Measurements from ENCODE around the gene ASCL1.
A peak's percentile ranks its signal among the peaks of the same experiment; 100 is the strongest.

ASCL1 gene

DNA sequence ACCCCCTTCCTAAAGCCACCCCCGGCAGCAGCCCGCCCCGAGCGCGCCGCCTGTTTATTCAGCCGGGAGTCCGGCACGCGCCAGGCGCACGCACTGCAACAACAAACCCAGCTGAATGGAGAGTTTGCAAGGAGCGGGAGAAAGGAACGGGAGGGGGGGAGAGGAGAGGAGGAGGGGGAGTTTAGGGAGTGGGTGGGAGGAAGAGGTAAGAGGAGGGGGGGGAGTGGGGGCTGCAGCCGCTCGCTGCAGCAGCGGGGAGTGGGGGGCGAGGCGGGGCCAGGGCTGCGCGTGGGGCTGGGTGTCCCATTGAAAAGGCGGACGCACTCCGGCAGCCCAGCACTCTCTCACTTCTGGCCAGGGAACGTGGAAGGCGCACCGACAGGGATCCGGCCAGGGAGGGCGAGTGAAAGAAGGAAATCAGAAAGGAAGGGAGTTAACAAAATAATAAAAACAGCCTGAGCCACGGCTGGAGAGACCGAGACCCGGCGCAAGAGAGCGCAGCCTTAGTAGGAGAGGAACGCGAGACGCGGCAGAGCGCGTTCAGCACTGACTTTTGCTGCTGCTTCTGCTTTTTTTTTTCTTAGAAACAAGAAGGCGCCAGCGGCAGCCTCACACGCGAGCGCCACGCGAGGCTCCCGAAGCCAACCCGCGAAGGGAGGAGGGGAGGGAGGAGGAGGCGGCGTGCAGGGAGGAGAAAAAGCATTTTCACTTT lies at the start of gene ASCL1:
Gene ASCL1, plus strand, starts transcription at position 336 of the 712 bp plus-strand sequence. CDS start 571 bp downstream, outside the sequence.
- DNase-seq = no peak

DNA sequence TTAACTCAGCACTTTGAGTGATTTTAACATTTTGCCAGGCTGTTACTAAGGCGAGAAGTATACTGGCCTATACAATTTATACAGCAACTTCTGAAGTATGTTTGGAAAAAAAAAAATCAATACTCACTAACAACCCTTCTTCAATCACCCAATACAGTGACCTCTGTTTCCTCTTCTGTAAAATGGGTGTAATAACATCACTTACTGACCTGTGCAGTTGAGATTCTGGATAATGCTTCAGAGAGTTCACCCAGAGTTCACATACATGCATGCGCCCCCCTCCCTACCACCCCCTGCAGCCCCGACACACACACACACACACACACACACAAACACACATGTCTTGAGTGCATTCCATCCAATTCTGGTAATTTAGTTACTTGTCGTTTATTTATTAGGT lies 49.6 kb upstream of the ASCL1 start:
- no peak for DNase-seq

DNA sequence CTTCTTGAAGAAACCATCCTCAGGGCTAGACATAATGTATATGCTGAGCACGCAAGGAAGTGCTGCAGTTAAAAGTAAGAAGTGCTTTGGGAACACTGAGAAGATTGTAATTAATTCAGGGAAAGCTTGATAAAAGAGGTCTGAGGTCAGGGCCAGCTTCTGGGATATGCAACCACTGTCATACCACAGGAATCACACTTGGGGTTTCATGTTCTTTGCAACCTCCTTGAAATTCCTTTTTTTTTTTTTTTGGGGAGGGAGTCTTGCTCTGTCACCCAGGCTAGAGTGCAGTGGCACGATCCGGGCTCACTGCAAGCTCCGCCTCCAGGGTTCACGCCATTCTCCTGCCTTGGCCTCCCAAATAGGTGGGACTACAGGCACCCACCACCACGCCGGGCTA lies 47.3 kb upstream of the ASCL1 start:
- DNase-seq = no peak

DNA sequence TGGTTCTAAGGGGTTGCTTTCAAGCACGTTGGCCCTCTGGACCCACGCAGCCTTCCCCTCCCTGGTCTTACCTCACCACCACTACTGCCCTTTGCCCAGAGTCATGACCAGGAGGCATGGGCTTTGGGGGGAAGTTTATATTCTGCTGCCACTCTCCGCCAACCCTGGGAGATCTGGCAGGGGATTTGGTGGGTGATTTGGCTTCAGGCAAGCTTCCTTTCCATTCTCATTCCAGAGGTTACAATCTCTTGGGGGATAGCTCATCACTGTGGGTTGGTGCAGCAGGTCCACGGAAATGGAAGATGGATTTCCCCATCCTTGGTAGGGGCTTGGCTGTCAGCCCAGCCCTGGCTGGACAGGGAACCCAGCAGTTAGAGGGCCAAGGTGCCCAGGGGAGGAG lies 46.7 kb upstream of the ASCL1 start:
- DNase-seq = no peak

DNA sequence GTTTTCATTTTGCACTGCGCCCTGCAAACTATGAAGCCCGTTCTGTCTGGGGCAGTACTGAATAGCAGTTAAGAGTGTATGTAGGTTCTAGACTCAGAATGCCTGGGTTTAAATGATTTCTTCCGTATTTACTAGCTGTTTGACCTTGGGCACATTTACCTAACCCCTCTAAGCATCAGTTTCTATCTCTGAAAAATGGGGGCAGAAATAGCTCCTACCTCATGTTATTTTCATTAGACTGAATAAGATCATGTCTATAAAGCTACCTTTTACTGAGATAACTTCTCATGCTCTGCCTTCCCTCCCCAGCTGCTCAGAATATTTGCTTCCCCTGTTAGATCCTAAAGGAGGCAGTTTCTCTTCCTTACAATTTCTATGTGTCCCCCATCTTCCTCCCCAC lies 46.2 kb upstream of the ASCL1 start:
- no peak for DNase-seq

DNA sequence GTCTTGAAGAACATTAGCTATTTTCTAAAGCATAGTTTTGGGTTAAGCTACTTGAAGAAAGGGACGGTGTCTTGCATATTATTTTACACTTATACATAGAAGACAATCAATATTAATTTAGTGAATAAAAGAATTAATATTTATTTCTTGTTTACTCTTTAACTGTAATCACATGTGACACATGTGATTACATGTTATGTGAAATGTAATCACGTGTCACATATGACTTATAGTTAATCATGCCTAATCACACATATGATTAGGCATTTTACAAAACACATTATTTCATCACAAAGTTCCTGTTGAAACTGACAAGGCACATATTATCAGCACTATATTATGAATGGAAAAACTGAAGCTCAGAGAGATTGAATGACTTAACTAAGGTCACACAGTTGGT lies 45.2 kb upstream of the ASCL1 start:
- no peak for DNase-seq

DNA sequence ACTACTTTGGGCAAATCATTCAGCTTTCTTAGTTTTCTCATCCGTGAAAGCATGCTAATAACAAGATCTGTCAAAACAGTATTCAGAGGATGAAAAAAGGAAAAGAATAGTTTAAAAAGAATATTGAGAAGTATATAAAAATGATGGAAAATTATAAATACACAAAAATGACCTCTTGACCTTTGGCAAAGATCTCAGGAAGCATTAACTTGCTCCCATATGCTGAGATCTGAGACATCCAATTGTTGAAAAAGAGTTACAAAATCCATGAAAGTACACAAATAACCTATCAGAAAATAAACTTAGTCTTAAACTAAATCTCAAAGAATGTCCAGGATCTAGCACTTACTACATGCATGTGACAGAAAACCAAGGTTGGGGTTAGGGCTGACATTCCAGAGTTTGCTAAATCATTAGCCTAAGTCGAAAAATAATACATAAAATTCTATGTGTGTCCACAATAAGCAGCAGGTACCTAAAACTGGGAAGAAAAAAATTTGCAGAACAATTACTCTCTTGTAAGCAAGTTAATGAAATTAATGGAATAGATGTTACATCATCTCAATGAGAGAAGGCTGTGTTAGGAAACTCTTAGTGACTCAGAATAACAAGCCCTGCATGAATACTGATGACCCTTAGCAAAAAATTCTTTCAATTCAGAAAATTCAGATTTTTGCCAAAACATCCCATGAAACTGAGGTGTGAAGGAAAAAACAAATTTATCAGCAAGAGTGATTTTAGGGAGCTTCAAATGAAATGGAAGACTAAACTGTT lies 43.8 kb upstream of the ASCL1 start:
- no peak for DNase-seq

DNA sequence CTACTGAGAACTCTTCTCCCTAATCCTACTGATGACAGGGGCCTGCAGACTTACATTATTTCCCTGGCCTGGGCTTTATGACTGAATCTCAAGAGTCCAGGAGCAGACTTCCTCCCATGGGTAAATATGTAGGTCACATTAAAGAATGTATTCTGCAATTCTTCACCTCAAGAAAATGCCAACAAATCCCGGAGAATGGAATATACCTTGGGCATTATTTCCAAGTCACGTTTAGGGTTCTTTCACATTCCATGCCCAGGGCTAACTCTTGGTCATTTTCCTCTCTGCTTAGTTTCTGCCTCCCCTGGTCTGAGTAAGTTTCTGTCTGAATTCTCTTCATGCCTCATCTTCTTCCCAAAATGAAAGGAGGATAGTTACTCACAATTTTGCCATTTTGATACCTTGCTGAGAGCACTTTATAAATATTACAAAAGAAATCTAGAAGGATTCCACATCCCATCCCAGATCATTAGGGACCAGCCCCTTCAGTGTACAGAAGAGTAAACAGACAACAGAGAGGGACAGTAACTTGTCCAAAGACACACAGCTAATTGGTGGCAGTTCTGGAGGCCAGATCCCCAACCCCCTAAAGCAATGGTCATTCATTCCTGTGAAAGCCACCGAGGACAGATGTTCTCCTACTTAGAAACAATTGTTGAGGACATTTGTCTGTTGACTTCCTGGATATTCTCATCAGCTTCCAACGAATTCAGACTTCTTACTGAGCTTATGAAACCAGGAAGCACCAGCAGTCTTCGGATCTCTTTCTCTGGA lies 41.0 kb upstream of the ASCL1 start:
- DNase-seq = no peak

DNA sequence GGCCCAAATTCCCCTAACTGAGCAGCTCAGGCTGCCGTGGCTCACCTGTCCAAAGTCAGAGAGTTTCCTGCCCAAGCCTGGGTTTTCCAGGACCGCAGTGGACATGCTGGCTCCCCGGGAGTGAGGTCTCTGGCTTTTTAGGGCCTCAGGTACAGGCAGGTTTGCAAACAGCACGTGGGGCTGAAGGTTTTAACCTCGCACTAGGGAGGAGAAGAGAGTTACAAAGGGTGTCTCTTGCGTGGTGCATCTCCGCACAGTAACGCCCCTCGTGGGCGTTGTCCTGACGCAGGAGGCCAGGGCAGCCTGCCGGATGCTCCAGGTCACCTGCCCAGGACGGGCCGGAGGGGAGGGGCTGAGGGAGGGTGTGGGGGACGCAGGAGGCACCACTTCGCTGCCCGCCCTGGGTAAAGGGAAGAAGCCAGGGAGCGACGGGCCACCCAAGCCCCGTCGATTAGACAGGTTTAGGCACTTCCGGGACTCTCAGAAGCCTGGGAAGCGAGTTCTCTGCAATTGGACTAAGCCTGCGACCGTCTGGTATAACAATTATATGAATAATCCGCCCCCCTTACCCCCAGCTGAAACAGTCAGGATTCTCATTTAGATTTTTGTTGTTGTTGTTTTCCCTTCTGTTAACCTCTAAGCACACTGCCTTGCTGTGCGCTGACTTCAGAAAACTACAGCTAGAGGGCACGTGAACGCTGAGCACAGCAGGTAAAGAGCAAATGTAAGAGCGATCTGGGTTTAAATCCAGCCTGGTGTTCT lies 40.3 kb upstream of the ASCL1 start, which contains the start of gene PAH:
Gene PAH, minus strand, starts transcription at position 219 of the 762 bp plus-strand sequence. Its CDS starts 114 bp downstream, at position 105.
- DNase-seq = no peak

DNA sequence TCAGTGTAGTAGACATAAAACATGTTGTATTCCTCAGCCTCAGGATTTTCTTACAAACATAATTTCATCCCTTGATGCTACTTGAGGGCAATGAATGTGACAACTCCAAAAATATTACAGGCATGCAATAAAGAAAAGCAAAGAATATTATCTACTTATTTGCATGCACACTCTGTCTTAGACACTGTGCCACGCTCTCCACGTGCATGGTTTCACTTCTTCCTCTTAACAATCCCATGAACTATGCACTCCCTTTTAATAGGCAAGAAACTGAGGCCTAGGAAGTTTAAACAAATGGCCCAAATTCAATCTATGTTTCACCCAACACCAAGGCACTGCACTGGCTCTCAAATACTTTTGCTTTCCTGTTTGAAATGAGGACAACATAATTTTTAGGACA lies 38.6 kb upstream of the ASCL1 start:
- DNase-seq = no peak

DNA sequence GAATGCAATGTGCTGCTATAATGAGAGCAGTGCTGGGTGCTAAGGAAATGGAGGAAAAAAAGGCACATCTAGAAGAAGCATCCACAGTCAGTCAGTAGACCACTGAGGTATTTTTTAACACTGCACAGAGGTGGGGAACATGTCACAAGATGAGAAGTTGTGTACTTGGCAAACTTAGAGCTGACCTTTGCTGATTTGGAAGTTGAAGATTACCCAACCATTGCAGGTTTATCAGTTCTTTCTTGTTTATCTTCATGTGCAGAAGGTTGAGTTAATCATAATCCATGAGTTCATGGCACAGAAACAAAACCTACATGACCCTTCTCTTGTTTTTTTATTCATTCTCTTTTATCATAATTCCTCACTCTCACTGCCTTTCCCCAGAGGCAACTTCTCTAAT lies 37.2 kb upstream of the ASCL1 start:
- DNase-seq = no peak

DNA sequence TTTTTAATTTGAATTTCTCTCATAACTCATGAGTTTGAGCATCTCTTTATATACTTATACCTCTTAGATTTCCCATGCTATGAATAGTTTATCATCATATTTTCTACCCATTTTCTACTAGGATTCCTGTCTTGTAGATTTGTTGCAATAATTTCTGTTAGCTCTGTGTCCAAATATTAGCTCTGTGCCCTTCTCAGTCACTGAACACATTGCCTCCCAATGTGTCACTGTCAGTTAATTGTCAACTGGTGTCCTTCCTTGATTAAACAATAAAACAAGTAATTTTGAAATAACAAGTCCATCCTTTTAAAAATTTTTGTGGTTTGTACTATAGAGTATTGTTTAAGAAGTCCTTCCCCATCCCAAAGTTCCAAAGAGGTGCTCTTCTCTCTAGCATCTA lies 36.2 kb upstream of the ASCL1 start:
- DNase-seq = no peak

DNA sequence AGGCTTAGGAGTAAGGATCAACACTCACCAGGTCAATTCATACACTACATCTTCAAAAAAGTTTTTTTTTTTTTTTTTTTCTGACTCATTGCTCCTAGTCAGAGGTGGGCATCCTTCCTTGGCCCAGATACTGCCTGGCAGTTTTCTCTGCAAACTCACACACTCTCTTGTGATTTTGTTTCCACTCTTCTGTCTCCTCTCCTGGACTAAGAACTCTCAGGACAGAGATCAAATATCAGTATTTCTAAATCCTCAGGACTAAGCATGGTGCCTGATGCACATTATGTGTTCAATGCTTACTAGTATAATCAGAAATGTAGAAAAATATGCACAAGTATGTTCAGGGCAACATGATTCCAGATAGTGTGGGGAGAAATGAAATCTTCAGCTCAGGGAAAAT lies 30.3 kb upstream of the ASCL1 start:
- DNase-seq = no peak

DNA sequence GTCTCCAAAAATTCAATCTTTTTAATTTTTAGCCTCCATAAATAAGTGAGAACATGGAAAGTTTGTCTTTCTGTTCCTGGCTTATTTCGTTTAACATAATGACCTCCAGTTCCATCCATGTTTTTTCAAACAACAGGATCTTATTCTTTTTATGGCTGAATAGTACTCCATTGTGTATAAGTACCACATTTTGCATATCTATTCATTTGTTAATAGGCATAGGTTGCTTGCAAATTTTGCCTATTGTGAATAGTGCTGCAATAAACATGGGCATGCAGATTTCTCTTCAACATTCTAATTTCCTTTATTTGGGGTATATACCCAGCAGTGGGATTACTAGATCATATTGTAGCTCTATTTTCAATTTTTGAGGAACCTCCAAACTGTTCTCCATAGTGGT lies 24.3 kb upstream of the ASCL1 start:
- no peak for DNase-seq

DNA sequence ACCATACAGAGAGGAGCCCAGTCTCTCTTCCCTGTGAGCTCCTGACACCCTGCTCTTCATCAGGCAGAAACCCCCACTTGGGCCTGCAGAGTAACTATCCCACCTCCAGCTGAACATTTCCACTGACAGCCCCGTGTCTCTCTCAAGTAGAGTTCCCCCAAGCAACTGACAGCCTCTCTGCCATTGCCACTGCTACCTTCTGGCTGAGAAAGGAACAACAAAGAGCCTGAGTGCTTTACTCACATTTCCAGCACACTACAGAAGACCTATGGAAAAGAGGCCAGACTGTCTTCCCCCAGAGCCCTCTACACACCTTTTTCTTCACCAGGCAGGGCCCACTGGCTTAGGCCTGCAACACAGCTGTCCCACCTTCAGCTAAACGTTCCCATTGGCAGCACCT lies 18.4 kb upstream of the ASCL1 start:
- DNase-seq = no peak

DNA sequence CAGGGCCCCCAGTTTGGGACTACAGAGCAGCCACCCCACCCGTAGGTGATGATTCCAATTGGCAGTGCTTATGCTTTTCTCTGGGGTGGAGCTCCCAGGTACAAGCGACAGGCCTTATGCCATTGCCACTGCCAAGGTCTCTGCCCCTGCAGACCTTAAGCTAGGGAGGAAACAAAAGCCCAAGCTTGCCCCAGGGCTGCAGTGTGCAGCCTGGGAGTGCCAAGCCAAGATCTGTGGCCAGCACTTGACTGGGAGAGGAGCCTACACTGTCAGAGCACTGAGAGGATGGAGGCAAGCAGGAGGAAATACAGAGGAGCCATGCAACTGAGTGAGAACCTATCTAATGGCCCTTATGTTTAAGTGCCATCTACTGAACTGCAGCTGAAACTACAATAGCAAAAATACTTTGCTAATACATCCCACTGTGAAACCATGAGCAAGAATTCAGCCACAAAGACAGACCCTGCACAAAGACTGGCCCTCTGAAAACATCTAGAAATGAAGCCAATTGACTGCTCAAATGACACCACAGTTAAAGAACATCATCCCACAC lies 17.7 kb upstream of the ASCL1 start:
- DNase-seq = no peak

DNA sequence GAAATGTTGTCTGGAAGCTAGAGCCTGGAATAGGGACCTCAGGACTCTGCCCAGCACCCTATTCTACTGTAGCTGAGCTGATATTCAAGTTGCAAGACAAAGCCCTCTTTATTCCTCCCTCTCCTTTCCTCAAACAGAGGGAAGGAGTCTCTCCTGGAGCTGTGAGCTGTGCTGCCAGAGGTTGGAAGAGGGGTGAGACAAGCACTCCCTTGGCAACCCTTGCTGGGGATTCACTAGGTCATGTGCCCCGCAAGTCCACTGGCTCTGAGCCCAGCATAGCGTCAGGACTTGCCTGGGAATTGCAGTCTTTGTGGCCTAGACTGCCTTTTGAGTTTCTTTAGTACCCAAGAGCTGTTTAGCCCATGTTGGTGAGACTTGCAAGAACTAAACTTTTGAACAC lies 11.4 kb upstream of the ASCL1 start:
- no peak for DNase-seq

DNA sequence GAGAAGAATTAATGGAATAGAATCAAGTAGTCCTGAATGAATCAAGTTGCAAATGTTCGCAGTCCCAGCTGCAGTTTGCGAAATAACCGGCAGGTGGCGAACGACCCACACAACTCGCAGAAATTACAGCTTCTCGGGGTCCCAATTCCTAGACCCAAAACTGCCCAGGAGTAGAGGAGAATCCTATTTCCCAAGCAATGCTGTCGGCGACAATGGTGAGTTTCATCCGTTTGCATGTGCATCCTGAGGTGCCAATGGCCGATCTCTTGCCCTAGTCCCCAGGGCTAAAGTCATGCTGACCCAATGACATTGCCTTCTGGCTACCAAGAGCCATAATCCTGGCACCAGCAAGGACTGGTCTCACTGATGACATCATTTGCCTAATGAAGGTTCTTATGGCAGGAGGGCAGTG lies 8.5 kb upstream of the ASCL1 start:
- peak; percentile 45 for DNase-seq

DNA sequence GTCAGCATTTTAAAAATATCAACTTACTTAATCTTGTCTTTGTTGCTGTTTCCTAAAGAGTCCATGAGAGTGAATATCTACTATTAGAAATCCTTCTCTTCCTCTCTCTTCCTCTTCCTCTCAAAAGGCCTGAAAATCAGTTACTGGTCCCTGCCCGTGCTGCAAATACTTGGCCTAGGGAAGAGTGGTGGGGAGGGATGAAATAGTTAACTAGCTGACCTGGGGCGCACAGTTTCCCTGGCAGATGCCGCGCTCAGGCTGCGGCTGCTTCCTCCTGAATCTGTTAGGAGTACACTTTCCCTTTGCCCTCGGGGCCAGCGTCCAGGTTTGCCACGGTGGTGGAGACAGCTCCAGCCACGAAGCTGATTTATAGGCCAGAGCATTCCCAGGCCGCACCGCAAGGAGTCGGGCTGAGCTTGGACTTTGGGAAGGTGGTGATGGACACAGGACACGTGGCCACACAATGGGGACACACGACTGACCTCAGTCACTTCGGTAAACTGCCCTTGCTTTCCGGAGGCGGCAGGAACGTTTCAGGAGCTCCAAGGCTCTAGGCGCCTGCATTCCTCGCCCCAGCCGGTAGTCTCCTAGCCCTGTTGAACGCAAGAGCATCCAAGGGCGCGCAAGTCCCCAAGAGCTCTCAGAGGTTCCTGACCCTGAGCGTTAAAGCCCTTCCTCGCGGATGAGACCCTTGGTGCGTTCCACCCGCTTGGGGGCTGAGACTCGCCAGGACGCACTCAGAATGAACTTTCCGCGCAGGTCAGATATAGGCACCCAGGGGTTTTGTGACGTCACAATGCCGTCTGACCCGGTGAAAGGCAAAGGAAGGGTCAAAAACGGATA lies 7.1 kb upstream of the ASCL1 start:
- no peak for DNase-seq

DNA sequence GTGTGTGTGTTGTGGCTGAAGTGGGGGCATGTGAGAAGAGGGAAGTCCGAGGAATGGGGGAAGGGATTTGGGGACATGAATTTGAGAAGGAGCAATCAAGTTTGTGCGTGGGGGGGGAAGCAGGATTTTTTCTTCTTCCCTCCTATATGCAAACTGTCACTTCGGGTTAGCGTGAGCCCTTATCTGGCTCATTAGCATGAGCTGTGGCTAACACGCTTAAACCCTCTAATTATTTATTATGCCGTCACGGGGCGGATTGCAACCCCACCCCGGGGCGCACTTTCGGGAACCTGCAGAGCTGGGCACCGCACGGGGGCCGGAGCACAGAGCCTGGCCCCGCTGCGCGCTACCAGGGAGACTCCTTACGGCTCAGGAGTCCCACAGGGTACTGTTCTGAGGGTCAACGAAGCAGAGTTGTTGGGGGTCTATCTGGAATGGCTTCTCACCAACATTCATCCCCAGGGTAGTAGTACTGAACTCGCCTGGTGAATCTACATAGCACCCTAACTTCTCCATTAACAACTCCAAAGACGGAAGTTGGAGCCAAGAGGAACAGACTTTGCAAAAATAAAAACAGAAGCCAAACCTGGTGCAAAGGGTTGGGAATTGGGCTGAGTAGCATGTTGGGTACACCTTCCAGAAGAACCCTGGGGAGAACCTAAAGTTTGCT lies 6.4 kb upstream of the ASCL1 start:
- no peak for DNase-seq

DNA sequence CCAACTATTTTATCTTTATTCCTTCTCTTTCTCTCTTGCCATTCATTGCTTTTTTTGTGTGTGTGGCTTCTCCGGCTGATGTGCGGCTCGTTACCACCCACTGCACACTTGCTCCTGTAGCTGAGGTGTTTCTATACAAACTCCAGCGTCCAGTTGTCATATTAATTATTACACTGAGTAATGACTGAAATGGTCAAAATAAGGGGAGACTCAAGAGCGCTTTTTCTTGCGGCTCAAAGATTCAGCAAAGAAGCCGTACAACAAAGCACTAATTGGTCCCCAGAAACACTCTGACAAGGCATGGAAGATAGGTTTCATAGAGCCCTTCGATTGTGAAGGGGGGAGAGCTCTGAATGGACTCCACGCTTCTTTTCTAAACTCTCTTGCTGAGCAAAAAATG lies 5.6 kb upstream of the ASCL1 start:
- DNase-seq = no peak

Data from NCI-H524 treated with DMSO at 0.1 percent for 48 hours (cell line).